GM12801 (cell line): ENCODE measurements around the gene CENPP.

Experiments used
- CTCF ChIP-seq: IDR thresholded peaks from one replicate; pipeline ENCODE4 v1.5.1; 2011; ENCODE audit warnings: control low read depth; ENCODE audit not compliant: insufficient read length; ENCODE audit errors: extremely low read depth

The CENPP gene

GRCh38 chr9:92476962-92477361 is 151.2 kb downstream of the CENPP start:
- no peak for TF ChIP-seq CTCF

- no peak for TF ChIP-seq CTCF
These were observed 153.0 kb downstream of the CENPP start for GRCh38 chr9:92478783-92479182.

- TF ChIP-seq CTCF = no peak
These were observed 153.6 kb downstream of the CENPP start for GRCh38 chr9:92479346-92479745.

GRCh38 chr9:92480291-92480771 is 154.6 kb downstream of the CENPP start:
- TF ChIP-seq CTCF = no peak

GRCh38 chr9:92480986-92481633 is 155.4 kb downstream of the CENPP start:
- no peak for TF ChIP-seq CTCF

- no peak for TF ChIP-seq CTCF
These were observed 156.6 kb downstream of the CENPP start, which contains the start of gene ASPN for GRCh38 chr9:92482329-92482728. TSS of gene ASPN (minus strand) at chr9:92482506.

- TF ChIP-seq CTCF = no peak
These were observed 157.1 kb downstream of the CENPP start for GRCh38 chr9:92482805-92483204.
